GM21390 (cell line): Measurements from ENCODE around the gene PGAP2.
"Not testable (repeated sequence)": the region's sequence is repeated elsewhere in the genome, so short reads cannot be mapped to it uniquely, and the experiment has no call there.

ENCODE experiments used
- ATAC-seq: cut with Tn5 transposase; IDR thresholded peaks from one replicate; pipeline ENCODE4 v1.9.1; 2021; ENCODE audit not compliant: unreplicated experiment

Gene PGAP2

DNA sequence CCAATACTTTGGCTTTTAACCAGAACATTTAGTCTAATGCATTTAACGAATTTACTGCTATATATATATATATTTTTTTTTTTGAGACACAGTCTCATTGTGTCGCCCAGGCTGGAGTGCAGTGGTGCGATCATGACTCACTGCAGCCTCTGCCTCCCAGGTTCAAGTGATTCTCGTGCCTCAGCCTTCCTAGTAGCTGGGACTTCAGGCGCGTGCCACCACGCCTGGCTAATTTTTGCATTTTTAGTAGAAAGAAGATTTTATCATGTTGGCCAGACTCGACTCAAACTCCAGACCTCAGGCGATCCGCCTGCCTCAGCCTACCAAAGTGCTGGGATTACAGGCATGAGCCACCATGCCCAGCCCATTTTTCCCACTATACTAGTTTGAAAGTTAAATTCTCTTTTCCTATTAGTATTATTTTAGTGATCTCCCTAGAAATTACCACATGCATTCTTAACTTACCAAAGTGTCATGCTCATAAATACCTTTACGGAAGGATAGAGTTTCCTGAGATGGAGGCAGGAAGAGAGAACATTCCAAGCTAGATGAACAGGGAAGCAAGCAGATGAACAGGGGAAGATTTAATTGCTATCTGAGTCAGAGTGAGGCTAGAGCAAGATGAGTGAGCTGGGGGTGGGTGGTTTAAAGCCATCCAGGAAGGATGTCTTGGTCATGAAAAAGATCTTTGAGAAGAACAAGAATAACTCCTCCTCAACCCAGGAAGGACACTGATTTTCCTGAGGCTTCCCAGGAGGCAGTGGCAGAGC, 4.4 kb upstream of the PGAP2 start:
- ATAC-seq: no peak

DNA sequence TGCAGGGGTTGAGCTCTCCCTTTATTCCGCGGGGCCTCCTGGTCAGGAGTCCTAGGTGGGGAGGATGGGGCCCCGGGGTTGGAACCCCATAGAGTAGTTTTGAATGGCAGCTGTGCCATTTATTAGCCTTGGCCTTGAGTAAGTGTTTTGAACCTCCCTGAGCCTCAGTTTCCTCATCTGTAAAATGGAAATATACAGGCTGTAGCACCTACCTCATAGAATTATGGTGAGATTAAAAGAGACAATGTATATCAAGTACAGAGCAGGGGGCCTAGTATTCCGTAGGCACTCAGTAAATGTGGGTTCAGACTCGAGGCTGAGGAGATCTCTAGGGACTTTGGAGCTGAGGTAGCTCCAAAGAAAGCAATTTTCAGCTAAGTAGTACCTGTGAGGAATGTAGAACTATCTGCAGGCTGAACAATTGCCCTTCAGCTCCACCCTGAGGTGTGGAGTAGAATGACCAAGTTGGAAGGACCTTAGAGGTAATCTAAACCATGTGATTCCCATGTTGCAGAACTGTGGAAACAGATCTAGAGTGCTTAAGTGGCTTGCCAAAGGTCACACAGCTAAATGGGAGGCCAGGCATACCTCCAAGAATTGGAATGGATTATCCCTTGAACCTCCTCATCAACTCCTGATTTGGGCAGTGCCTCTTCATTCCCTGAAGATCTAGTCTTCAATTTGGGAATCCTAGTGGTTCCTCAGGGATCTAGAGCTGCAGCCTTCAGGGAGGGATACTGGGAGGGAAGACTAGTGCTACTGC, 682 bp downstream of the PGAP2 start:
- ATAC-seq: peak; percentile 85

DNA sequence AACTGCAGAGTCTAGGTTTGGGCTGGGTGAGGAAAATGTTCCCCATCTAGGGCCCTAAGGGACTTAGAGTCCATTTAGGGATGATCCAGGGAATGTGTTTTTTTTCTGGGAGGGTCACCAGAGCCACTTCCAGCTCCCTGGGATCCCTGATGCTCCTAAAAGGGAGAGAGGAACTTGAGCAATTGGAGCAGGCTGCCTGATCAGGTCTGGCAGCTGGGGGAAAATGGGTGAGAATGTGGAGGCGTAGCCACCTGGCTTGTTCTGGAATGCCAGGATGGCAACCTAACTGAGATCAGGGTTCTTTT, 1.2 kb downstream of the PGAP2 start:
- no peak for ATAC-seq

DNA sequence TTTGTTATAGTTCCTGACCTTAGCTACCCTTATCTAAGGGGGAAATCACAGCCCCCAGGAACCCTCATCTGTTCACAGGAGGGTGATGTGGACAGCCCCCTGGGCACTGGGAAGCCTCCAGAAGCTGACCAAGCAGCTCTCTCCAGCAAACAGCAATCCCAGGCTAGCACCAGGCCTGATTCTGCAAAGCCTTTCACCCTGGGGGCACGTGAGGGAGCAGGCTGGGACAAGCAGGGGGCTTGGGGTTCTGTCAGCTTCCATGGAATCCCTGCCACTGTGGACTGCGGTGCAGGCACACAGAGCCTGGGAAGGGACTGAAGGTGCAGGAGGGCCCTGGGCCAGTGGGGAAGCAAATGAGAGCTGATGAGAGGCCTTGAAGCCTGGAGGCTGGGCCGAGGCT, 2.1 kb downstream of the PGAP2 start:
- ATAC-seq: no peak

DNA sequence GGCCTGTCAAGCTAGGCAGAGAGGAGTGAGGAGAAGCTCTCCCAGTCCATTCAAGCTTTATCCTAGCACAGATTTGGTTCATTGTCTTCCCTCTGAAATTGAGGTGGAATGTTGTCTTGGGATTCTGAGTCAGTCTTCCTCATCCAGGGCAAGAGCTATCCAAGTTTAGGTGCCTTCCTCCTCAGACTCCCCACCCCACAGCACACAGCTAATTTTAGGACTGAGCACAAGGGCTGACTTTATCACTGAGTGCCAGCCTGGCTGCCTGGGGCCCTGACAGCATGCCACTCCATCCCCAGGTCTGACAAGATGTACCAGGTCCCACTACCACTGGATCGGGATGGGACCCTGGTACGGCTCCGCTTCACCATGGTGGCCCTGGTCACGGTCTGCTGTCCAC, 2.6 kb downstream of the PGAP2 start:
- ATAC-seq: no peak

DNA sequence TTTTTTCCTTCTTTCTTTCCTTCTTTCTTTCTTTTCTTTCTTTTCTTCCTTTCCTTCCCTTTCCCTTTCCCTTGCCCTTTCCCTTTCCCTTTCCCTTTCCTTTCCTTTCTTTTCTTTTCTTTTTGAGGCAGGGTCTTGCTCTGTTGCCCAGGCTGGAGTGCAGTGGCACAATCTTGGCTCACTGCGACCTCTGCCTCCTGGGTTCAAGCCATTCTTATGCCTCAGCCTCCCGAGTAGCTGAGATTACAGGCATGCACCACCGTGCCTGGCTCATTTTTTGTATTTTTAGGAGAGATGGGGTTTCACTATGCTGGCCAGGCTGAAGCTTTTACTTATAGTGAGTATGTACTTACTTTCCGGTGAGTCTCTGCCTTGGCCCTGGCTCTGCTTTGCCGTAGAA, 6.5 kb downstream of the PGAP2 start:
- not testable (repeated sequence) for ATAC-seq

DNA sequence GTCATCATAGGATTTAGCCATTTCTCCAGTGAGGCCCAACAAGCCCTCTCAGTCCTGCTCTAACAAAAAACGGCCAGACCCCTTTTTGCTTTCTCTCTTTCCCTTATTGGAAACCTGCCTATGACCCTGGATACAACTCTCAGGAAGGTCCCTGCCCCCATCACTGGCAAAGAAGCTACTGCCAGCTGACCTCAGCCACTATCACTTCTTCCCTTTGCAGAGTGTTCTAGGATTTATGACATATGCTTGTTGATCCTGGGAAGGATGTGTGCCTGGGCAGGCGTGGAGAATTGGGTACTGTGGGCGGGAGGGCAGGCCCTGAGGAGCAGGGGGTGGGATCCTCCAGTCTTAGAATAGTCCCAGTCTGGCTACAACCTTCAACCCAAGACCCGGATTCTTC, 7.5 kb downstream of the PGAP2 start:
- ATAC-seq: no peak

DNA sequence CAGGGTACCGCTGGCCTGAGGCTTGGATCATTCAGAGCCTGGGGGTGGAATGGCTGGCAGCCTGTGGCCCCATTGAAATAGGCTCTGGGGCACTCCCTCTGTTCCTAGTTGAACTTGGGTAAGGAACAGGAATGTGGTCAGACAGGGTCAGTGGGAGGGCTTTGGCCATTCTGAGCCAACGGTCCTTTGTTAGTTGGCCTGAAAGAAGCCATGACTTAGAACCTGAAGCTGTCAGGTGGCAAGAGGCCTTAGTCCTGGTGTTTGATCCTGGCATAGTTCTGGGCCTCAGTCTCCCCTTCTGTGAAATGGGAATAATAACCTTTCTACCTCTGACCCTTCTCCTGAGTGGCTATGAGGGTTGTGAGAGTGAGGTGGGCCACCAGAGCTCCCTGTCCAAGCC, 8.3 kb downstream of the PGAP2 start:
- ATAC-seq: no peak

DNA sequence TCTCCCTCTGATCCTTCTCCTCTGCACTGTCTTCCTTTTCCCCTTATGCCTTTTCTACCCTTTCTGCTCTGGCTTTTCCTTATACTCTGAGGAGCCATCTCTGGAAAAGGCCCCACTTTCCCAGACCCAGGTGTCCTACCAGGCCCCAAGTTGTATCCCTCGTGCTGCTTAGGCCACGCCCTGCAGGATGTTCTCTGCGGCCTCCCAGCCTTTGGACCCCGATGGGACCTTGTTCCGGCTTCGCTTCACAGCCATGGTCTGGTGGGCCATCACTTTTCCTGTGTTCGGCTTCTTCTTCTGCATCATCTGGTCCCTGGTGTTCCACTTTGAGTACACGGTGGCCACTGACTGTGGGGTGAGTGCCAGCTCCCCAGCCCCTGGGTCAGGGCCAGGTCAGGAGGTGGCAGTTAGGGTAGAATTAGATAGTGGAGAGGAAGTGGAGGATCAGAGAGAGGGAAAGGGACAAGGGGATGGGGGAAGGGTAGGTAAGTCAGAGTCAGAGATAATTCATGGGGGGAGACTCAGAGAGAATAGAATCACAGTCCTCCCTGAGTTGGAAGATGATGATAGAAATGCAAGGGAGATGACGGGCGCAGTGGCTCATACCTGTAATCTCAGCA, 8.9 kb downstream of the PGAP2 start:
- no peak for ATAC-seq

DNA sequence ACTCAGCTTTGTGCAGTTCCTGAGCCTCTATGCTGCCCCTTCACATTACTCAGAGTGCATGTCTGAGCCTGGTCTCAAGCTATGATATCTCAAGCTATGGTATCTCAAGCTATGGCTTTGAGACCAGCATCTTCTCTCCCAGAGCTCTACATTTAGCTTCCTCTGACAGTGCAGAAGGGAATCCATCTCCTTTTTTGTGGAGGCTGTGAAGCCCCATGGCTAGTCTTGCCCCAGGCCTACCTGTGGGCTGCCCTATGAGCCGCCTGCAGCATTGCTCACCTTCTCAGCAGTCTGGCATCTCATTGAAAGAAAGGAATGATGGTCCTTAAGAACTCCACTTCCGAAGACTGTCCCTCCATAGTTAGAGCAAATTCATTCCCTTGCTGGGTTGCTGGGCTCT, 12.6 kb downstream of the PGAP2 start:
- no peak for ATAC-seq

DNA sequence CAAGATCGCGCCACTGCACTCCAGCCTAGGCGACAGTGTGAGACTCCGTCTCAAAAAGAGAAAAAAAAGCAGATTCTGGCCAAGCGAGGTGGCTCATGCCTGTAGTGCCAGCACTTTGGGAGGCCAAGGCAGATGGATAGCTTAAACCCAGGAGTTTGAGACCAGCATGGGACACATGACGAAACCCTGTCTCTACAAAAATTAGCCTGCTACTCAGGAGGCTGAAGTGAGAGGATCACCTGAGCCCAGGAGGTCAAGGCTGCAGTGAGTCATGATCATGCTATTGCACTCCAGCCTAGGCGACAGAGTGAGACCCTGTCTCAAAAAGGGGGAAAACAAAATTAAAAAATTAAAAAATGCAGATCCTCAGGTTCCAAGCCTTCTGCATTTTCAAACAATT, 14.0 kb downstream of the PGAP2 start:
- ATAC-seq: no peak

DNA sequence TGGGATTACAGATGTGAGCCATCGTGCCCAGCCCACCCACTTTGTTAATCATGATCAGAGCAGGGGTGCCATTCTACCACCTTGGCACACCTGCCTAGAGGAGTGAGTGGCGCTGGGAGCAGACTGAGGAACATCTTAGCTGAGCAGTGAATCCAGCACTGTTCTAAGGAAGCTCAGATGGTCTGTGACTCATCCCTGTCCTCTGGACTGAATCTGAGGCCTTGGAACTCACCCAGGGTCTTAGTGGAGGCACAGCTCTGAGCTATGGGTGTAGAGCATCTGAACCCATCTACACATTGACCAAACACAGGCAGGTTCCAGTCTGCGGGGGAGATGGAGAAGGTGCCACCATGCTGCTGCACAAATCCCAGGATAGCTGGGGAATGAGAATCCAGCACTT, 14.9 kb downstream of the PGAP2 start:
- no peak for ATAC-seq

DNA sequence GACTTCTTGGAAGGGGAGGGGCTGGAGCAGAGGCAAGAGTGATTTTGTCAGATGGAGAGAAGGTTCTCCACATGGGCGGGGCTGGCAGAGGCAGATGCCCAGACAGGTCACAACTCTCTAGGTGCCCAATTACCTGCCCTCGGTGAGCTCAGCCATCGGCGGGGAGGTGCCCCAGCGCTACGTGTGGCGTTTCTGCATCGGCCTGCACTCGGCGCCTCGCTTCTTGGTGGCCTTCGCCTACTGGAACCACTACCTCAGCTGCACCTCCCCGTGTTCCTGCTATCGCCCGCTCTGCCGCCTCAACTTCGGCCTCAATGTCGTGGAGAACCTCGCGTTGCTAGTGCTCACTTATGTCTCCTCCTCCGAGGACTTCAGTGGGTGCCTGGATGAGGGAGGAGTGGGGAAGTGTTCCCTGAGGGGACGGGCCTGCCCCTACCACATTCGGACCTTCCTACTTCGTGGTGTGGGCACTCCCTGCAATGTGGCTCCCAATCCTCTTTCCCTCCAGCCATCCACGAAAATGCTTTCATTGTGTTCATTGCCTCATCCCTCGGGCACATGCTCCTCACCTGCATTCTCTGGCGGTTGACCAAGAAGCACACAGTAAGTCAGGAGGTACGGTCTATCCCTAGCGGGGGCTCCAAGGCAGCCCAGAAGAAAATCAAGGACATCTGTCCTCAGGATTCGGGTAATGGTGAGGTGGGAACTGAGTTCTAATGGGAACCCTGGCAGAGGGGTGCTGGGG, 15.6 kb downstream of the PGAP2 start:
- no peak for ATAC-seq

DNA sequence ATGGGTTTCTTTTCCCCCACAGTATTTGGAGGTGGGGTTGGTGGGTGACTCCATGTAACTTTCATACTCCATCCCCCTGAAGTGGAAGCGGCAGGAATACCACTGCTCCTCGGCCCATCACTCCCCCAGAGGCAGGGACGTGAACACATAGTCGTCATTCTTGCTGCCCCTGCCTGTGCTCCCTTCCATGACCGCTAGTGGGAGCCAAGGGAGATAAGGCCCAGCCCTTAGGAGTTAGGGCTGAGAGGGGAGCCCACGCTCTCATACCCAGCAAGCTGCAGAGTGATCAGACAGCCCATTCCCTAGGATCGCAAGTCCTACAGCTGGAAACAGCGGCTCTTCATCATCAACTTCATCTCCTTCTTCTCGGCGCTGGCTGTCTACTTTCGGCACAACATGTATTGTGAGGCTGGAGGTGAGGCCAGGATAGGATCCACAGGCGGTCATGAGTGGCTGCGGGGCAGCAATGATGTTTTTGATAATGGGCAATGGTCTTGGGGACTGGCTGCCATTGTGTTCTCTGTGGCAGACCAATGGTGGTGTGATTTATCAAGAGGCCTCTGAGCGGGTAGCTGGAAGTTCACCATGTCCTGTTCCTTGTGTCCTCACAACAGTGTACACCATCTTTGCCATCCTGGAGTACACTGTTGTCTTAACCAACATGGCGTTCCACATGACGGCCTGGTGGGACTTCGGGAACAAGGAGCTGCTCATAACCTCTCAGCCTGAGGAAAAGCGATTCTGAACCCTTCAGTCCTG, 16.5 kb downstream of the PGAP2 start:
- peak; percentile 87 for ATAC-seq

DNA sequence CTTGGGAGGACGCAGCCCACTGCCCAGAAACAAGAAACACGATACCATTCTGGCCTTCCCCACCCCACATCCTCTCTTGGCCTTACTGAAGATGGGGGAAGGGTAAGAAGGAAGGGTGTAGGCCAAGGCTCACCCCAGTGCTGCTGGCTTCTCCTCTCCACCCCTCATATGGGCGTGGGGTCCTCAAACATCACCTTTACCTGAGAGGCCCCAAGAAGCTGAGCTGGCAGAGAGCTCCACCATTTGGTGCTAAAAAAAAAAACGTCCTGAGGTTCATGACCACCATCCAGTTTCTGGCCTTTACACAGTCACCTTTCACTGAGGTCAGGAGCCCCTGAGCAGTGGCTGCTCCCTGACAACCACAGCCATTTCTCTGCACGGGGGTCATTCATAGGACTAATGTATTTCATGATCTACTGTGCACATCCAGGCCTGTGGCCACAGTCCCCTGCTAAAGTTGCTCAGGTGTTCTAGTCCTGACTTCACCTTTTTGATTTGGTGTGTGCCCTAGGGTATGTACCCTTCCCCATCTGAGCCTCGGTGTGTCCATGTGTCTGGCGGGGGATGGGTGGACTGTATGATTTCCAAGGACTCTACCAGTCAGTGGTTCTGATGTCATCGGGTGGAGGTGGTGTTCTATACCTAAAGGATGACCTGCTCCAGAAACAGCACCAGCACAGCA, 17.3 kb downstream of the PGAP2 start:
- no peak for ATAC-seq

DNA sequence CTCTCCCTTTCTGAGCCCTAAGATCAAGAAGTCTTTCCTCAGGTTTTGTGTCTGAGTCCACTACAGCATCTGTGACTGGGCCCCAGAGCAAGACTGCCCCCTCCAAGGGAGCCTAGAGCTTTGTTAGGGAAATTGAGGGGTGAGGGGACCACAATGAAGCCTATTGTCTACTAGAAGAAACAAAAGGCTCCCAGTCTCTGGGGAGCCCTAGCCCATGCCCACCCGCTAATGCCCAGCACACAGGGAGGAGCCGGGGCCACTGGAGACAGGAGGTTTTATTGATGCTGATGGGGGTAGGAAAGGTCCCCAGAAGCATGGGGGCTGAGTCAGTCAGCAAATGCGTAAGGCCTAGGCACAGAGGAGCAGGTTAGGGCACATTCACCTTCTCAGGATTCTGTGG, 18.4 kb downstream of the PGAP2 start:
- ATAC-seq: no peak

DNA sequence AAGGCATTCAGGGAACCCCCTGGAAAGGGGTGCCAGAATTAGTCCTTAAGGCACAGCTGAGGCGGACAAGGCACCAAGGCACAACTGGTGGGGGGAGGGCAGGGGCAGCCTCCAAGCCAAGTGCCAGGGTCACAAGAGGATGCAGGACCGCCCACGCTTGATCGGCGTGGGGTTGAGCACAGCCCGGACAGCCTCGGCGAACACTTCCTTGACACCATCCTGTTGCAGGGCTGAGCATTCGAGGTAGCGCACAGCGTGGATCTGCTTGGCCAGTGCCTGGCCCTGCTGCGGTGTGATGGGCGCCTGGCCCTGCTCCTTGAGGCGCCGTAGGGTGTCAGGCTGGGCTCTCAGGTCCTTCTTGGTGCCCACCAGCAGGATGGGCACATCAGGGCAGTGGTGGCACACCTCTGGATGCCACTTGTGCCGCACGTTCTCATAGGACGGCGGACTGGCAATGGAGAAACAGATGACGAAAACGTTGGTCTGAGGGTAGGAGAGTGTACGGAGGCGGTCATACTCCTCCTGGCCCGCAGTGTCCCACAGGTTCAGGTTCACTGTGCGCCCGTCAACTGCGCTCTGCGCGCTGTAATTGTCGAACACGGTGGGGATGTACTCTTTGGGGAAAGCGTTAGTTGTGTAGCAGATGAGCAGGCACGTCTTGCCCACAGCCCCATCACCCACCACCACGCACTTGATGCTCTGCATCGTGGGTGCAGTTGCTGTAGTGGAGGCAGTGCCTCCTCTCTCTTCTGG, 19.2 kb downstream of the PGAP2 start:
- no peak for ATAC-seq

DNA sequence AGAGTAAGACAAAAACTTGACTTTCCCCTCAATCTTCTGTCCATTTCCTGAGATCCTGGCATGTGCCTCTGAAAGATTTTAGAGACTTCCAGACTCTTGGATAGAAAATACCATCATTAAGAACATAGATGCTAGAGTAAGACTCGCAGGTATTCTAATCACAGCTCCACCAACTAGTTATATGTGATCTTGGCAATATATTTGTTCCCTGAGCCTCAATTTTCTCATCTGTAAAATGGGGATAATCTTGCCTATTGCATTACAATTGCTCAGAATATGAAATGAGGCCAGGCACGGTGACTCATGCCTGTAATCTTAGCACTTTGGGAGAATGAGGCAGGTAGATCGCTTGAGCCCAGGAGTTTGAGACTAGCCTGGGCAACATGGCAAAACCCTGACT, 21.7 kb downstream of the PGAP2 start:
- no peak for ATAC-seq

DNA sequence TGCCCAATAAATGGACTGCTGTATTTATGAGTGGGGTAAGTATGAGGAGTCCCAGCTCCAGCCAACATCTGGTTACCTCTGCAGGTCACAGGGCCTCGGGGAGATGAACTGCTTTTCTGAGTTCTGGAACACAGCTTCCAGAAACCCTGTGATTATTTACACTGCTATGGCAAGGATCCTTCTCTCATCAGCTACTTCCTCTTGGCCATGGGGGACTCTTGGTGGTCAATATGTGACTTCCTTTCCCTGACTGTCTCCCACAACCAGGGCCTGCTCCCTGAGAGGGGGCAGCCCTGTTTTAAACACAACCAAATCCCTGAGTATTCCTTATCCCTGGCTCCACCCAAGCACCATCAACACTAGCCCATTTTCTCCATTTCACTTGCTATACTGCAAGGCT, 22.4 kb downstream of the PGAP2 start:
- ATAC-seq: no peak
